Measurements from ENCODE around the gene ZFP92.

DNA sequence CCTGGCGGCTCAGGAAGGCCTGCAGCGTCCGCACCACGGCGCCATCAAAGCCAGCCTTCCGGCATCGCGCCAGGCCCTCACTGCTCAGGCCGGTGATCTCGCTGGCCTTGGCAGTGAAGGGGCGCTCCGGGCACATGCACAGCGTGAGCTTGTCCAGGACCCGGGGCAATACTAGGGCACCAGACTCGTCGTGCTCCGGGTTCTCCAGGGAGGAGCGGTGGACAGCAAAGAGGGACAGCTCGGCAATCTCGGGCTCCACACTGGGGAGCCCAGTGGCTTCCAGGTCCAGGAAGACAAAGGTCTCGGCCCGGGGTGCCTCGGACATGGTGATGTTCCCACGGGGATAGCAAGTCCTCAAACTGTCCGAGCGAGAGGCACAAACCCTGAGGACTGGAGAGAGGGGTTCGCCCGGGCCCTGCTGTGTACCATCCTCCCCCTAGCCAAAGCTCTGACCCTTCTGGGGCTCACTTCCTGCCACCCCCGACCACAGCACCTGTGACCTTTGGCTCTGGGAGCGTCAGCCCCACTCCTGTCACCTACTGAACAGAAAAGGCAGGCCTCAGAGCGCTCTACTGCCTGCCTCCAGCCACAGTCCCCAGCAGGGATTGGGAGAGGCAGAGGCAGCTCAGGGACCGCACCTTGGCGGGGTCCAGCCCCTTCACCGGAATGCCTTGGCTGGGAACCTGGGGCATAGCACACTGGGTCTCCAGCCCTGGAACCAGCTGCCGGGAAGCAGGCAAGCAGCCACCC lies 34.0 kb downstream of the ZFP92 start:
- TF ChIP-seq, protein P1, sequence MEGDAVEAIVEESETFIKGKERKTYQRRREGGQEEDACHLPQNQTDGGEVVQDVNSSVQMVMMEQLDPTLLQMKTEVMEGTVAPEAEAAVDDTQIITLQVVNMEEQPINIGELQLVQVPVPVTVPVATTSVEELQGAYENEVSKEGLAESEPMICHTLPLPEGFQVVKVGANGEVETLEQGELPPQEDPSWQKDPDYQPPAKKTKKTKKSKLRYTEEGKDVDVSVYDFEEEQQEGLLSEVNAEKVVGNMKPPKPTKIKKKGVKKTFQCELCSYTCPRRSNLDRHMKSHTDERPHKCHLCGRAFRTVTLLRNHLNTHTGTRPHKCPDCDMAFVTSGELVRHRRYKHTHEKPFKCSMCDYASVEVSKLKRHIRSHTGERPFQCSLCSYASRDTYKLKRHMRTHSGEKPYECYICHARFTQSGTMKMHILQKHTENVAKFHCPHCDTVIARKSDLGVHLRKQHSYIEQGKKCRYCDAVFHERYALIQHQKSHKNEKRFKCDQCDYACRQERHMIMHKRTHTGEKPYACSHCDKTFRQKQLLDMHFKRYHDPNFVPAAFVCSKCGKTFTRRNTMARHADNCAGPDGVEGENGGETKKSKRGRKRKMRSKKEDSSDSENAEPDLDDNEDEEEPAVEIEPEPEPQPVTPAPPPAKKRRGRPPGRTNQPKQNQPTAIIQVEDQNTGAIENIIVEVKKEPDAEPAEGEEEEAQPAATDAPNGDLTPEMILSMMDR (IDR thresholded peaks at IDR 0.05): no peak
- TF ChIP-seq EZH2 (IDR thresholded peaks at IDR 0.05) (no peak), EZH2phosphoT487 (IDR thresholded peaks at IDR 0.05) (no peak)

All from neural progenitor cell (in vitro differentiated cells).